GM19240 (cell line): ENCODE data around the gene NFKBIE.

ENCODE experiments used
- DNase-seq: peaks from one replicate; pipeline ENCODE4 v3.0.0; 2011; ENCODE audit warnings: low spot score; ENCODE audit not compliant: insufficient read length

NFKBIE gene

GRCh38 chr6:44227148-44227793 is 38.1 kb downstream of the NFKBIE start:
- no peak for DNase-seq

- DNase-seq: no peak
Measured at GRCh38 chr6:44226368-44227147, 38.8 kb downstream of the NFKBIE start.

- no peak for DNase-seq
Measured at GRCh38 chr6:44225579-44226325, 39.6 kb downstream of the NFKBIE start.

GRCh38 chr6:44224965-44225305 is 40.4 kb downstream of the NFKBIE start:
- no peak for DNase-seq

GRCh38 chr6:44224029-44224964 is 41.1 kb downstream of the NFKBIE start:
- no peak for DNase-seq

GRCh38 chr6:44223319-44224028 is 41.9 kb downstream of the NFKBIE start, which contains the start of gene SLC29A1:
TSS of gene SLC29A1 (plus strand) at chr6:44223595. CDS start at chr6:44227314, 3,719 bp downstream.
- peak; percentile 88 for DNase-seq

- no peak for DNase-seq
Measured at GRCh38 chr6:44222486-44223318, 42.6 kb downstream of the NFKBIE start.

- DNase-seq: no peak
Measured at GRCh38 chr6:44221961-44222335, 43.4 kb downstream of the NFKBIE start.

- DNase-seq: peak; percentile 88
Measured at GRCh38 chr6:44221291-44221960, 43.9 kb downstream of the NFKBIE start.

GRCh38 chr6:44220913-44221290 is 44.4 kb downstream of the NFKBIE start:
- no peak for DNase-seq

- DNase-seq: no peak
Measured at GRCh38 chr6:44219815-44220784, 45.3 kb downstream of the NFKBIE start.

- no peak for DNase-seq
Measured at GRCh38 chr6:44219053-44219814, 46.1 kb downstream of the NFKBIE start.

GRCh38 chr6:44217332-44218143 is 47.8 kb downstream of the NFKBIE start:
- no peak for DNase-seq

- DNase-seq: no peak
Measured at GRCh38 chr6:44216677-44217331, 48.5 kb downstream of the NFKBIE start, which contains the start of gene MYMX. TSS of gene MYMX (plus strand) at chr6:44216926. CDS start at chr6:44217472, 546 bp downstream.

- DNase-seq: no peak
Measured at GRCh38 chr6:44214307-44214706, 51.0 kb downstream of the NFKBIE start.

- DNase-seq: no peak
Measured at GRCh38 chr6:44211284-44211683, 54.1 kb downstream of the NFKBIE start.
